DND-41 (cell line): Measurements from ENCODE around the gene SLC4A11.

Experiments used
- ATAC-seq: fragments of 200-7000 bp; cut with Tn5 transposase; 3 replicates; pipeline ENCODE4 v1.9.1; 2021; ENCODE audit warnings: low read depth; ENCODE audit not compliant: insufficient read depth
- DNase-seq: peaks from one replicate; pipeline ENCODE4 v3.0.0-alpha.2; 2020
- H2AFZ ChIP-seq: 2 replicates; pipeline ENCODE4 v1.6.0; 2012; ENCODE audit warnings: low read depth, low read length
- H3K27ac ChIP-seq: 2 replicates; pipeline ENCODE4 v1.5.1; 2012; ENCODE audit warnings: low read length, inconsistent platforms
- H3K27me3 ChIP-seq: fragments of 200-600 bp; sonication (generic); 2 replicates; pipeline ENCODE4 v1.6.0; 2012; ENCODE audit warnings: low read length, mild to moderate bottlenecking, inconsistent platforms; ENCODE audit not compliant: insufficient read depth, poor library complexity
- H3K36me3 ChIP-seq: 2 replicates; pipeline ENCODE4 v1.5.1; 2012; ENCODE audit warnings: low read length, inconsistent platforms; ENCODE audit not compliant: insufficient read depth
- H3K4me1 ChIP-seq: 2 replicates; pipeline ENCODE4 v1.5.1; 2012; ENCODE audit warnings: mild to moderate bottlenecking, low read length; ENCODE audit not compliant: insufficient read depth
- H3K4me2 ChIP-seq: 2 replicates; pipeline ENCODE4 v1.6.0; 2012; ENCODE audit warnings: mild to moderate bottlenecking, moderate library complexity, low read length, inconsistent platforms; ENCODE audit not compliant: insufficient read depth
- H3K4me3 ChIP-seq, 2 experiments: fragments of 200-600 bp in 1 of 2; shearing (Covaris generic) in 1 of 2; 2 replicates each; pipeline ENCODE4 v1.5.1; 2012 to 2016; ENCODE audit warnings: inconsistent platforms in 2 of 2, low read length in 2 of 2, mild to moderate bottlenecking in 2 of 2, low read depth in 1 of 2, moderate library complexity in 1 of 2
- H3K79me2 ChIP-seq: 2 replicates; pipeline ENCODE4 v1.6.0; 2012; ENCODE audit warnings: low read length, inconsistent platforms; ENCODE audit not compliant: insufficient read depth
- H3K9ac ChIP-seq: 2 replicates; pipeline ENCODE4 v1.6.0; 2012; ENCODE audit warnings: low read depth, mild to moderate bottlenecking, inconsistent platforms, low read length, moderate library complexity
- H3K9me3 ChIP-seq: 2 replicates; pipeline ENCODE4 v1.5.1; 2012; ENCODE audit warnings: low read length, moderate library complexity, mild to moderate bottlenecking, inconsistent platforms; ENCODE audit not compliant: insufficient read depth, severe bottlenecking
- H4K20me1 ChIP-seq: 2 replicates; pipeline ENCODE4 v1.6.0; 2012; ENCODE audit warnings: low read length; ENCODE audit not compliant: insufficient read depth
- EZH2 ChIP-seq: IDR thresholded peaks from 3 replicates; pipeline ENCODE4 v1.6.1; 2012; ENCODE audit warnings: borderline replicate concordance, low read depth, mild to moderate bottlenecking, moderate library complexity, low read length, inconsistent platforms; ENCODE audit not compliant: severe bottlenecking
- TF ChIP-seq, protein P1 (sequence below): IDR thresholded peaks from 2 replicates; pipeline ENCODE4 v1.5.1; 2012; ENCODE audit warnings: borderline replicate concordance, low read length, moderate library complexity, mild to moderate bottlenecking; ENCODE audit not compliant: poor library complexity, severe bottlenecking; ENCODE audit errors: extremely low read depth

The SLC4A11 gene

DNA sequence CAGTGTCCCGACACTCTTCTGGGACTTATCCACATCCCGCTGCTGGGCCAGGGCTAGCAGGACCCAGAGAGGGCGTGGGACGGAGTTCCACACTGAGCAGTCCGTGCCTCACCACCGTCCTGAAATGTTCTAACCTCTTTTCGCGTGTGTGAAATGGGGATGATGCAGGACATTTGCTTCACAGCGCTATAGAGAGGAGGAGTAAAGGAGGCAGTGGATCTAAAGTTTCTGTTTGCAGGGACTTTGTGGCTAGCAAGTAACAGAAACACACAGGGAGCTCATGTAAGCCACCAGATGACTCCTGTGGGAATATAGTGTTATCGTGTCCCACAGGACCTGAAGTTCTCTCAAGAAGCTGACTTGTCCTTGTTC lies 29.1 kb downstream of the SLC4A11 start:
- no peak for DNase-seq
- peak overlapping the region; percentile 85 for H3K4me2 ChIP-seq
- peak; percentile 37 for ATAC-seq
- H3K4me1 ChIP-seq = peaks cover 35% of the 10 kb centered on the region
- no peaks in the 10 kb centered on the region for H3K27me3 ChIP-seq
- H2AFZ ChIP-seq = peak overlapping the region; percentile 93
- no peak for TF ChIP-seq EZH2
- TF ChIP-seq, protein P1, sequence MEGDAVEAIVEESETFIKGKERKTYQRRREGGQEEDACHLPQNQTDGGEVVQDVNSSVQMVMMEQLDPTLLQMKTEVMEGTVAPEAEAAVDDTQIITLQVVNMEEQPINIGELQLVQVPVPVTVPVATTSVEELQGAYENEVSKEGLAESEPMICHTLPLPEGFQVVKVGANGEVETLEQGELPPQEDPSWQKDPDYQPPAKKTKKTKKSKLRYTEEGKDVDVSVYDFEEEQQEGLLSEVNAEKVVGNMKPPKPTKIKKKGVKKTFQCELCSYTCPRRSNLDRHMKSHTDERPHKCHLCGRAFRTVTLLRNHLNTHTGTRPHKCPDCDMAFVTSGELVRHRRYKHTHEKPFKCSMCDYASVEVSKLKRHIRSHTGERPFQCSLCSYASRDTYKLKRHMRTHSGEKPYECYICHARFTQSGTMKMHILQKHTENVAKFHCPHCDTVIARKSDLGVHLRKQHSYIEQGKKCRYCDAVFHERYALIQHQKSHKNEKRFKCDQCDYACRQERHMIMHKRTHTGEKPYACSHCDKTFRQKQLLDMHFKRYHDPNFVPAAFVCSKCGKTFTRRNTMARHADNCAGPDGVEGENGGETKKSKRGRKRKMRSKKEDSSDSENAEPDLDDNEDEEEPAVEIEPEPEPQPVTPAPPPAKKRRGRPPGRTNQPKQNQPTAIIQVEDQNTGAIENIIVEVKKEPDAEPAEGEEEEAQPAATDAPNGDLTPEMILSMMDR = no peak
- peaks cover 18% of the 10 kb centered on the region for H3K36me3 ChIP-seq
- peaks cover 50% of the 10 kb centered on the region for H3K79me2 ChIP-seq
- H3K4me3 ChIP-seq = peak overlapping the region; percentile 75 to 77
- H4K20me1 ChIP-seq = peaks cover 5% of the 10 kb centered on the region; the same call in 1 of the 2 replicates
- H3K27ac ChIP-seq = peak overlapping the region; percentile 89
- H3K9ac ChIP-seq = peak overlapping the region; percentile 82
- H3K9me3 ChIP-seq = no peaks in the 10 kb centered on the region

DNA sequence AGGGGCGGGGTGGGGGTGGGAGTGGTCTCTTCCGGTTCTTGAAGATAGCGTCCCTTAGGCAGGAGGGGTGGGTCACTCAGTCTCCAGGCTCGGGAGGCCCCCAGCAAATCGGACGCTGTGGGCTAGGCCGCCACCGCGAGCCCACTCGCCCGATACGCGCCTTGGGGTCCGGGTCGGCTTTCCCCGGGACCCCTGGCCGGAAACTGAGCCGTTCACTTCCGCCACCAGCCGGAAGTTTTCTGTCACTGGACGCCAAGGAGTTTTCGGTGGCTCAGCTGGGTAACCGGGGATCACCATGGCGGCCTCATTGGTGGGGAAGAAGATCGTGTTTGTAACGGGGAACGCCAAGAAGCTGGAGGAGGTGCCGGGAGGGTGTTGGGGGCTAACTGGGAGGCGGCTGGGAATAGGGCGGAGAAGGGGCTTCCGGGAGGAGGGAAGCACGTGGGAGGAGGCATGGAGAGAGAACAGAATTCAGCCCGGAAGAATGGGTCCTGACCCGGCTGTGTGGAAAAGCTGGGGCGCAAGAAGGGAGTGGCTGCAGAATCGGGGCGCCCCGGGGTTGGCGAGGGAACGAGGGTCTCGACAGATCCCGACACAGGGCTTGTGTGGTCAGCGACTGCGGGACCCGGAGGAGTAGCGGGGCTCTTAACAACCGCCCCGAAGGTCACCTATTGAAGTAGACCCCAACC lies 29.6 kb downstream of the SLC4A11 start, which contains the start of gene ITPA:
Gene ITPA (plus strand): TSS at position 242 of the 689 bp plus-strand sequence. CDS start 54 bp downstream, at position 296.
- peak within 1 kb of the TSS; percentile 82 for H3K9ac ChIP-seq
- peaks cover 52% of the 10 kb centered on the region for H3K79me2 ChIP-seq
- H3K4me1 ChIP-seq = peaks cover 39% of the 10 kb centered on the region
- peak; percentile 78 for DNase-seq
- H3K27ac ChIP-seq = peak within 1 kb of the TSS; percentile 89
- H3K27me3 ChIP-seq = no peaks in the 10 kb centered on the region
- no peaks in the 10 kb centered on the region for H3K9me3 ChIP-seq
- peak within 1 kb of the TSS; percentile 85 for H3K4me2 ChIP-seq
- H4K20me1 ChIP-seq = peaks cover 5% of the 10 kb centered on the region; the same call in 1 of the 2 replicates
- peak within 1 kb of the TSS; percentile 75 to 77 for H3K4me3 ChIP-seq
- ATAC-seq = peak; percentile 71
- TF ChIP-seq, protein P1 = no peak
- no peak for TF ChIP-seq EZH2
- peak within 1 kb of the TSS; percentile 93 for H2AFZ ChIP-seq
- peaks cover 15% of the 10 kb centered on the region for H3K36me3 ChIP-seq

DNA sequence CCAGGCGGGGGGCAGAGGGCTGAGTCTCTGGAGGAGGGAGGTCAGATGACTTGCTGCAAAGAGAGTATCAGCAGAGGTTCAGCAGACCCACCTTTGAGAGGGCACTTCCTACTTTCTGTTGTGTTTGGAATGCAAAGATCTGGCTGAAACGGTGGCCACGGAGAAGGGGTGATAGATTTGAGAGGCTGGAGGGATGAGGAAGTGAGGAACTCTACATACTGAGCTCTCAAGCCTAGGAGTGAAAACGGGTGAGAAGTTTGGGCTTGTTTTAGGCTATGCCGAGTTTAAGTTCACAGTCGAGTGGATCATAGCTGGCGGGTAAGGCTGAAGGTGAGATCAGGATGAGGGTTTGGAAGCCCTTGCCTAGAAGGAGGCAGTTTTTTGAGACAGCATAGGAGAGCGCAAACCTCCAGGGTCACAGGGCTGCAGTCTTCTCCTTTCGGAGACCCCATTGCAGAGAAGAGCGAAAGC lies 30.2 kb downstream of the SLC4A11 start:
- peaks cover 5% of the 10 kb centered on the region; the same call in 1 of the 2 replicates for H4K20me1 ChIP-seq
- peak overlapping the region; percentile 82 for H3K9ac ChIP-seq
- no peaks in the 10 kb centered on the region for H3K9me3 ChIP-seq
- peaks cover 57% of the 10 kb centered on the region for H3K79me2 ChIP-seq
- peak overlapping the region; percentile 85 for H3K4me2 ChIP-seq
- TF ChIP-seq, protein P1 = no peak
- no peak for TF ChIP-seq EZH2
- H3K4me1 ChIP-seq = peaks cover 42% of the 10 kb centered on the region
- H3K36me3 ChIP-seq = peaks cover 14% of the 10 kb centered on the region
- peak overlapping the region; percentile 89 for H3K27ac ChIP-seq
- peak overlapping the region; percentile 93 for H2AFZ ChIP-seq
- H3K4me3 ChIP-seq = peak overlapping the region; percentile 75 to 77
- DNase-seq (peak; percentile 18), ATAC-seq (peak; percentile 1; the same call in 2 of the 3 replicates)
- no peaks in the 10 kb centered on the region for H3K27me3 ChIP-seq
